IMR-90 (cell line): ENCODE data around the gene KRTAP4-16.
"Not testable (repeated sequence)": the region's sequence is repeated elsewhere in the genome, so short reads cannot be mapped to it uniquely, and the experiment has no call there.

Experiments used
- CEBPB ChIP-seq: IDR thresholded peaks from 2 replicates; pipeline ENCODE4 v1.6.1; 2012; ENCODE audit warnings: low read depth, low read length, improper control_type of control experiment
- CTCF ChIP-seq: conservative IDR thresholded peaks from 2 replicates; pipeline ENCODE4 v1.5.1; 2012; ENCODE audit warnings: mild to moderate bottlenecking, low read depth, low read length, improper control_type of control experiment
- FOS ChIP-seq: fragments of 150-350 bp; IDR thresholded peaks from 2 replicates; pipeline ENCODE4 v1.6.1; 2016; ENCODE audit warnings: low read depth, low read length
- MAZ ChIP-seq: IDR thresholded peaks from 2 replicates; pipeline ENCODE4 v1.6.1; 2012; ENCODE audit warnings: low read depth, mild to moderate bottlenecking, low read length, improper control_type of control experiment, moderate library complexity, borderline replicate concordance
- POLR2A ChIP-seq: IDR thresholded peaks from 2 replicates; pipeline ENCODE4 v1.6.1; 2012; ENCODE audit warnings: mild to moderate bottlenecking, low read depth, low read length

DNA sequence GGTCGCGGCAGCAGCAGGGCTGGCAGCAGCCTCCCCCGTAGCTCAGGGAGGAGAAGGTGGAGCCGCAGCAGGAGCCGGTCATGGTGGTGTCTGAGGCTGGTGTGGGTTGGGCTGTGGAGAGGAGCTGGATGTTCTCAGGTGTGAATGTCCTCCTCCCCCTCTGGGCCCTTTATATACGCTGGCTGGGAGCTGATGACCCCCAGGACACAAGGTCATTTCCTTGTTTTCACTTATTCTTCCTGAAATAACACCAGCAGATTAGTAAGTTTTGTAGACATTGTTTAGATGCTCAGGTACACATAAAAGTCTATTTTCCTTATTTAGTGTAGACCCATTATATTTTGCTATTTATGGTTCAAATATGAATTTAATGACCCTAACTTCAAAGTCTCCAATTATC lies 46.9 kb downstream of the KRTAP4-16 start, which contains the start of gene KRTAP2-2:
- TF ChIP-seq MAZ, CEBPB, CTCF, POLR2A, FOS: not testable (repeated sequence)
